Stomach (tissue), 9 donors: Measurements from ENCODE around the gene SBSN. TPM values are rescaled to one million over a fixed set of nuclear protein-coding genes. Genes with fewer than 3 reads are reported as not detected.
A peak's percentile ranks its signal among the peaks of the same experiment; 100 is the strongest.

Source experiments
- DNase-seq, 2 donors: peaks; one replicate each; pipeline versions ENCODE4 v3.0.0 to v3.0.0-alpha.2; 2013 to 2019
- H3K27ac ChIP-seq, 5 donors: fragments of 200-600 bp in 4 of 5; sonication (generic) in 4 of 5; one replicate each; pipeline ENCODE4 v1.5.1; 2013 to 2019; ENCODE audit warnings: mild to moderate bottlenecking in 1 of 5, moderate library complexity in 1 of 5
- H3K27me3 ChIP-seq, 3 donors: fragments of 200-600 bp; sonication (generic); one replicate each; pipeline ENCODE4 v1.5.1; 2017 to 2019; ENCODE audit warnings: mixed run types in 1 of 3
- H3K36me3 ChIP-seq, 4 donors: fragments of 200-600 bp; sonication (generic); 1 replicate in 3 of 4; 2 replicates in 1 of 4; pipeline ENCODE4 v1.5.1; 2016 to 2019
- H3K4me1 ChIP-seq, 4 donors: fragments of 200-600 bp; sonication (generic); one replicate each; pipeline ENCODE4 v1.5.1; 2016 to 2019
- H3K4me3 ChIP-seq, 4 donors: fragments of 200-600 bp; sonication (generic) in 3 of 4; one replicate each; pipeline ENCODE4 v1.5.1; 2016 to 2019; ENCODE audit warnings: mild to moderate bottlenecking in 1 of 4
- H3K9me3 ChIP-seq, 4 donors: fragments of 200-600 bp; sonication (generic); one replicate each; pipeline ENCODE4 v1.5.1; 2016 to 2019
- CTCF ChIP-seq, 7 experiments: fragments of 450-650 bp in 4 of 7; fragments of 200-600 bp in 3 of 7; sonication (generic) in 3 of 7; IDR thresholded peaks; one replicate each; pipeline ENCODE4 v1.5.1; 2016 to 2019; ENCODE audit warnings: antibody characterized with exemption in 7 of 7, control low read depth in 2 of 7, mild to moderate bottlenecking in 1 of 7
- EP300 ChIP-seq: sonication (generic); formaldehyde crosslinking; IDR thresholded peaks from one replicate; pipeline ENCODE4 v1.6.1; 2017; ENCODE audit warnings: antibody characterized with exemption
- POLR2A ChIP-seq, 4 donors: fragments of 450-650 bp; IDR thresholded peaks; one replicate each; pipeline ENCODE4 v1.6.1; 2016; ENCODE audit warnings: antibody characterized with exemption in 4 of 4, control low read depth in 2 of 4, mild to moderate bottlenecking in 1 of 4, moderate library complexity in 1 of 4
- POLR2AphosphoS5 ChIP-seq, 3 donors: sonication (generic); formaldehyde crosslinking; IDR thresholded peaks; one replicate each; pipeline ENCODE4 v1.6.1; 2016; ENCODE audit warnings: antibody characterized with exemption in 3 of 3
- WGBS, 5 donors: extraction: QIAGEN DNeasy Blood & Tissue Kit in 3 of 5; methylation state at CpG; one replicate each; pipeline versions ENCODE4 v1.1.5 to v1.1.7; 2013 to 2018; 5-methylcytosine and 5-hydroxymethylcytosine counted together
- intact Hi-C: fragments of 100-400 bp; cut with DNase I; formaldehyde crosslinking; loops from one replicate; pipeline ENCODE4 v1.15.1; 2023; ENCODE audit warnings: low total_unique reads
- polyA plus RNA-seq, 3 donors: library from polyadenylated mRNA; stranded (reverse); fragments of 200-250 nt; gene quantifications; one replicate each; pipeline ENCODE4 v1.2.3, GENCODE V29; 2013
- total RNA-seq, 5 donors: library from RNA; depleted of rRNA; stranded (reverse); fragments of >200 nt; gene quantifications; one replicate each; pipeline versions ENCODE4 v1.1.0 to v1.2.3, GENCODE V29; 2014 to 2016
- donor health status: healthy with polysubstance abuse.
- donor health status: Bipolar disorder and iron deficiency.
- donor health status: healthy.

SBSN gene
- total and polyA plus RNA-seq, 8 donors = 1.1 to 29.2 TPM; not detected in 6

- Histone ChIP-seq H3K36me3 (no peaks in the 10 kb centered on the region), H3K27me3 (peaks cover 0 to 36% (median 0%) of the 10 kb centered on the region in 3 donors), H3K4me3 (no peak overlapping the region), H3K27ac (no peak overlapping the region), H3K9me3 (no peaks in the 10 kb centered on the region), H3K4me1 (no peaks in the 10 kb centered on the region)
- no peak for DNase-seq
- intact Hi-C loops = no loop called here
- TF ChIP-seq POLR2A (IDR thresholded peaks at IDR 0.05) (no peak), POLR2AphosphoS5 (IDR thresholded peaks at IDR 0.05) (no peak), CTCF (IDR thresholded peaks at IDR 0.05) (no peak), EP300 (no peak)
- 83 to 97% (median 90%) methylated on average over 3 of the region's 3 CpGs for WGBS, 5 donors
Measured at GRCh38 chr19:35516310-35516709, 11.8 kb downstream of the SBSN start.

GRCh38 chr19:35514282-35514809 lies 13.8 kb downstream of the SBSN start:
- no peak for TF ChIP-seq POLR2AphosphoS5 (IDR thresholded peaks at IDR 0.05)
- no peak for TF ChIP-seq EP300
- no peak for TF ChIP-seq POLR2A (IDR thresholded peaks at IDR 0.05)
- TF ChIP-seq CTCF (IDR thresholded peaks at IDR 0.05) = no peak
- DNase-seq = peak in 1 of 2 donors; percentile 53
- 23 to 36% (median 27%) methylated on average over 10 to 20 of the region's 20 CpGs for WGBS, 5 donors
- Histone ChIP-seq H3K27me3 (peaks cover 0 to 55% (median 5%) of the 10 kb centered on the region in 3 donors), H3K27ac (no peak overlapping the region), H3K9me3 (no peaks in the 10 kb centered on the region), H3K4me3 (no peak overlapping the region), H3K4me1 (peaks cover 0 to 14% (median 10%) of the 10 kb centered on the region in 4 donors), H3K36me3 (no peaks in the 10 kb centered on the region)
- intact Hi-C loops = no loop called here

GRCh38 chr19:35513628-35514281 lies 14.4 kb downstream of the SBSN start, which contains the start of gene DMKN:
DMKN (minus strand) TSS chr19:35513649; CDS start chr19:35513475, 174 bp downstream.
- 22 to 37% (median 30%) methylated on average over 15 of the region's 15 CpGs for WGBS, 5 donors
- intact Hi-C loops = no loop called here
- H3K4me3 ChIP-seq = no peak within 1 kb of the TSS
- H3K27me3 ChIP-seq = peaks cover 0 to 58% (median 5%) of the 10 kb centered on the region in 3 donors
- no peaks in the 10 kb centered on the region for H3K36me3 ChIP-seq
- H3K9me3 ChIP-seq = no peaks in the 10 kb centered on the region
- peaks cover 0 to 20% (median 10%) of the 10 kb centered on the region in 4 donors for H3K4me1 ChIP-seq
- no peak for TF ChIP-seq CTCF (IDR thresholded peaks at IDR 0.05)
- TF ChIP-seq POLR2AphosphoS5 (IDR thresholded peaks at IDR 0.05) = no peak
- TF ChIP-seq EP300 = no peak
- no peak for TF ChIP-seq POLR2A (IDR thresholded peaks at IDR 0.05)
- DNase-seq = peak in 1 of 2 donors; percentile 58
- no peak within 1 kb of the TSS for H3K27ac ChIP-seq

- Histone ChIP-seq H3K4me3 (no peak overlapping the region), H3K27me3 (peaks cover 0 to 65% (median 5%) of the 10 kb centered on the region in 3 donors), H3K4me1 (peaks cover 0 to 25% (median 10%) of the 10 kb centered on the region in 4 donors), H3K9me3 (no peaks in the 10 kb centered on the region), H3K36me3 (no peaks in the 10 kb centered on the region), H3K27ac (no peak overlapping the region)
- intact Hi-C loops = no loop called here
- TF ChIP-seq POLR2AphosphoS5 (IDR thresholded peaks at IDR 0.05) = no peak
- no peak for TF ChIP-seq EP300
- no peak for TF ChIP-seq CTCF (IDR thresholded peaks at IDR 0.05)
- TF ChIP-seq POLR2A (IDR thresholded peaks at IDR 0.05) = no peak
- DNase-seq = no peak
- WGBS, 5 donors = 71 to 90% (median 84%) methylated on average over 15 of the region's 15 CpGs
Measured at GRCh38 chr19:35512831-35513627, 15.1 kb downstream of the SBSN start.
